GM21515 (cell line): ENCODE data around the gene FKBP5.
"Not testable (repeated sequence)": the region's sequence is repeated elsewhere in the genome, so short reads cannot be mapped to it uniquely, and the experiment has no call there.

ENCODE experiments used
- ATAC-seq: cut with Tn5 transposase; IDR thresholded peaks from one replicate; pipeline ENCODE4 v1.9.1; 2021; ENCODE audit not compliant: unreplicated experiment

The FKBP5 gene

DNA sequence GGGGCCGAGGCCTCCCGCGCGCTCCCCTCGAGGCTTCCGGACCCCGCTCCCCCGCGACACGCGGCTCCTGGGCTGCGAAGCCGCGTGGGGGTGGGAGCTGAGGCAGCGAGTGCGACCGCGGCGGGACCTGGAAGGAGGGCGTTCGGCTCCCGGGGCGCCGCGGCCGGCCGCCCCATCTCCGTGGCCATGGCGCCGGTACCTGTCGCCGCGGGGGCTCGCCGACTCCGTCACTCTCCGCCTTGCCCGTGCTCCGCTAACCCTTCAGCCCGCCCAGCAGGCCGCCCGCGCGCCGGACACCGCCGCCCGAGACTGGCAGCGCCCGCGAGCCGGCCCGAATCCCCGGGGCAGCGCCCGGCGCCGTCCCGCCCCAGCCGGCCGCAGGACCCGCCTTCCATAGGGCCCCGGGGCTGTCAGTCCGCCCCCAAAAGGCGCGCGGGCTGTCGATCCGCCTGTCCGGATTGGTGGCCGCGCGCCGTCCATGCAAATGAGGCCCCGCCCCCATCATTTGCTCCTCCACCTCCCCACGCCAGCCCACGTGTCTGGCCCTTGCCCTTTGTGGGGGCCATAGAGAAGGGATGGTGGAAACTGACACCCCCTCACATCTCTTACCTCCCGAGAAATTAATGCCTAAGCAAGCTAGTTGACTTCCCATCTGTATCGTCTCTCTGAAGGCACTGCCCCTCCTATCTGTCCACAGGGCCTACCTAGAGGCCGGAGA, at the start of gene FKBP5:
TSS of gene FKBP5 (minus strand) at position 311 of the 718 bp plus-strand sequence. CDS start 46,091 bp downstream, outside the sequence.
- peak; percentile 82 for ATAC-seq

DNA sequence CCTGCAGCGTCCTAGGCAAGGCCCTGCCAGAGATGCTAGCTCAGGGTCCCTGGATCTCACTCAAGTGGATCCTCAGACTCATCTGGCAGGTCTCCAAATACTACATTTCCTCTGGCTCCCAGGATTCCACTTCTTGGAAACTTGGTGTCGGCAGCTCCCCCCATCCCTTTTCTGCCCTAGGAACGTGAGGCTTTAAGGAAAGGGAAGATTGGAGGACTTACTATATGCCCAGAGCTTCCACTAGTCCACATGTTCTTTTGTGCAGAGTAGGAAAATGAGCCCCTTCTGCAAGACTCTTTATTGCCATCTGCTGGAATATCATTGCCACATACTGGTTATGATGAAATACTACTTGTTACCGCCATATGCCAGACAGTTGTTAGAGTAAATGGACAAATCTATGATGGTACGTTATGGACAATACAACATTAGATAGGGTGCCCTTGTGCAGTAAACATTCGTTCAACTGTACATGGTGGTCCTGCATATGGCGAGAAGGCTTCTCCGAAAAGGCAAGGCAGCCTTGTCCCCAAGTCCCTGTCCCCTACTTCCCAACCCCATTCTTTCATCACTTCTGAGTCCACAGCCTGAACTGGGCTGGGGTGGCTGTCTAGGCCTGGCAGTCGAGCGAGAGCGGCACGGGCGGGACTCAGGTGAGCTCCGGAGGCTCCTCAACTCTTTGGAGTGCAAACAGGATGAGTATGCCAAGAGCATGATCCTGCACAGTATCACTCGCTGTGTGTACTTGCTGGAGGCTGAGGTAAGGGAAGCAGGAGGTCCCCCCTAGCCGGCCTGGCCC, 48.9 kb upstream of the FKBP5 start:
- ATAC-seq, result no peak

DNA sequence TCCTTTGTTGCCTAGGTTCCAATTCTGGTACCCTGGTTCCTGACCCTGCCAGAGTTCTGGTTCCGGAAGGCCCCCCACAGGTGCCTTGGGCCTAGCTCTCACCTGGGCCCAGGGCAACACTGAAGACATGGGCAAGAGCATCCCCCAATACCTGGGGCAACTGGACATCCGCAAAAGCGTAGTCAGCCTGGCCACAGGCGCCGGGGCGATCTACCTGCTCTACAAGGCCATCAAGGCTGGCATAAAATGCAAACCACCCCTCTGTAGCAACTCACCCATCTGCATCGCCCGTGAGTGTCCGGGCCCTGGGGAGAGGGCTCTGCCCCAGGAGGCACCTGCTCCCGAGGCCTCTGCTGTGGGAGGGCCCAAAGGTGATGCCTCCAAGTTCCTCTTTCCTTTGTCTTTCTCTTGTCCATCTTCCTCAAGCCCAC, 48.3 kb upstream of the FKBP5 start, which contains the start of gene ARMC12:
TSS of gene ARMC12 (plus strand) at position 51 of the 431 bp plus-strand sequence. CDS start at position 128, 77 bp downstream.
- no peak for ATAC-seq

DNA sequence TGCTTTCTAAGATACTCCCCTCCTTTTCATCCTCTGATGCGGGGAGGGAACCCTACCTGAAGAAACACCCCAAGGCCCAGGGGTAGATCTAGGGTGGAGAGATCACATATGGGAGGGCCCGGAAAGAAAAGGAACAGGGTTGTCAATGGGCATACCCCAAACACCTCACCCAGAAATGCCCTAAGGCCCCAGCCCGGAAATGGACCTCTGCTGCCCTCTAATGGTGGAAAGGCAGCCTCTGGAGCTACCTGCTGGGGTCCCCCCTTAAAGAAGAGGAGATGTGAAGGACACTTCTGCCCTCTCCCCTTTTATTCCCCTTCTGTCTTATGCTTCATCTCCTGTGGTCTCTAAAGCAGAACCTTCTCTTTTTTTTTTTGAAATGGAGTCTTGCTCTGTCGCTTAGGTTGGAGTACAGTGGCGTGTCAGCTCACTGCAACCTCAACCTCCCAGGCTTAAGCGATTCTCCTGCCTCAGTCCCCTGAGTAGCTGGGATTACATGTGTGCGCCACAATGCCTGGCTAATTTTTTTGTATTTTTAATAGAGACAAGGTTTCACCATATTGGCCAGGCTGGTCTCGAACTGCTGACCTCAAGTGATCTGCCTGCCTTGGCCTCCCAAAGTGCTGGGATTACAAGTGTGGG, 47.7 kb upstream of the FKBP5 start:
- no peak for ATAC-seq

DNA sequence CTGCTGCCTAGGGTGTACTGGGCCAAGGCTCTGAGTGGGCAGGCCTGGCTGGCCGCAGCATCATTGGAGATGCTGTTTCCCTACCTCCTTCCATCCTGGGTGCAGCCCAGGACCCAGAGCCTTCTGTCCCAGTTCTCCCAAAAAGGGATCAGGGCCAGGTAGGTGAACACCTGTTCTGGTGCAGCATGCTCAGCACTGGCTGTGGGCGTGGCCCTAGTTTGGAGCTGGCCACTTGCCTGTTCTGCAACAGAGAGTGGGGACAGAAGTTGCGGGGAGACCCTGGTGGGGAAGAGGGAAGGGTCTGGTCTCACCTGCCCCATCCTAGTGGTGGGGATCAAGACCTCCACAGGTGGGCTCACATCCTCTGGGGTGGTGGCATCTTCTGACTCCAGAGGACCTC, 46.7 kb upstream of the FKBP5 start:
- no peak for ATAC-seq

DNA sequence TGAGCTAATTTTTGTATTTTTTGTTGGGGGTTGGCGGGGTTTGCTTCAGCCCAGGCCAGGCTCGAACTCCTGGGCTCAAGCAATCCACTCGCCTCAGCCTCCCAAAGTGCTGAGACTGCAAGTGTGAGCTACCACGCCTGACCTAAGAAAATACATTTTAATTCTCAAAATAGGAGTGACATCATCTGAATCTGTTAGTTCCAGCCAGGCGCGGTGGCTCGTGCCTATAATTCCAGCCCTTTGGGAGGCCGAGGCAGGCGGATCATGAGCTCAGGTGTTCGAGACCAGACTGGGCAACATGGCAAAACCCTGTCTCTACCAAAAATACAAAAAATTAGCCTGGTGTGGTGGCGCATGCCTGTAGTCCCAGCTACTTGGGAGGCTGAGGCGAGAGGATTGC, 45.6 kb upstream of the FKBP5 start:
- not testable (repeated sequence) for ATAC-seq

DNA sequence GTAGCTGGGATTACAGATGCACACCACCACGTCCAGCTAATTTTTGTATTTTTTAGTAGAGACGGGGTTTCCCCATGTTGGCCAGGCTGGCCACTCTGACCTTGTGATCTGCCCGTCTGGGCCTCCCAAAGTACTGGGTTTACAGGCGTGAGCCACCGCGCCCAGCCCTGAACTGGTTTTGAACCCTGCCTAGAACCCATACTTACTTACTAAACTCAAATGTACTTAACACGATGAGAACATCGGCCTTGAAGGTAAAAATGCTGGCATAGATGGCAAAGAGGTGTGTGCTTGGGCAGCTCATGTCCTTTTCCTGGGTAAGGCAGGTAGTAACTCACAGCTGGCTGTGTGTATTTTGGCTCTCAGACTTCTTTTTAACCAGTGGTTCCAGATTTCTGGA, 44.9 kb upstream of the FKBP5 start:
- no peak for ATAC-seq

DNA sequence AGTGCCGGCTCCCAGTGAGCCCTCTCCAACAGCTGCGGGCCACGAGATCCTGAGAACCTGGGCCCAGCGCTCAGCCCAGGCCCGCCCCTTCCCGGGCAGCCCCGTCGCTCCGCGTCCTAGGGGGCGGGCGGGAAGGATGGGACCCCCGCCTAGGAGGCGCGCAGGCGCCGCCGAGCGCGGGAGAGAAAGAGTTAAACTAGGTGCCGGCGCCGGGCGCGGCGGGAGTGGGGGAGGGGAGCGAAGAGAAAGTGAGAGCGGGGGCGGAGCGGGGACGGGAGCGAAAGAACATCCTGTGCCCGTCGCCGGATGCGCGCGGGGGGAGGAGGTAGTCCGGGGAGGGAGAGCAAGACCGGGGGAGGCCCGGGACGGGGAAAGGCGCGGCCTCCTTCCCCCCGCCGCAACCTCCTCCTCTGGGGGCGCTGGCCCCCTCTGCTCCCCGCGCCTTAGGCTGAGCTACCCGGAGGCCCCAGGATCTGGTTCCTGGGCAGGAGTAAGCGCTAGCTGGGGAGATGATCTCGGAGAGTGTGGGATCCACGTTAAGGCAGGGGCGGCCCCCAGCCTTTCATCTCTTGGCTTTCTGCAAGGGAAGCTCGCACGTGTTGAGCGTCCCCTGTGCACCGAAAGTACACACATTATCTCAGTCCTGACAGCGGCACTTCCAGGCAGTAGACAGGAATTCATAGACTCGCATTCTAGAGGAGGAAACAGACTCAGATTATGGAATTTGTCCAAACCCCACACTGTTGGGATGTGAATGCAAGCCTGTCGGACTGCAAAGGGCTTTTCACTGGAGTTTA, 43.2 kb upstream of the FKBP5 start:
- peak; percentile 49 for ATAC-seq

DNA sequence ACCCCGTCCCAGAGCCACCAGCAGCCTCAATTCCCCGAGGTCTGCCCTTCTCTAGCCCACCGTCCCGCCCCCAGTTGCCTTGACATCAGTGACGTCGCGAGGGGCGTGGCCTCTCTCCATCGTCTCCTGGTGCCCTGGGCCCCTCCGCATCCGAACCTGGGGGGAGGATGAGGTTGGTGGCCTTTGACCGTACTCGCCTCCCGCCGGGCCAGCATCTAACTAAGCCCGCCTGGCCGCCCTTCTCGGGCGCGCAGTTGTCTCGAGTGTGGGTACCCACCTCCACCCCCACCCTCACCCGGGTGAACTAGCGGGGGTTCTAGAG, 42.7 kb upstream of the FKBP5 start:
- peak; percentile 44 for ATAC-seq

DNA sequence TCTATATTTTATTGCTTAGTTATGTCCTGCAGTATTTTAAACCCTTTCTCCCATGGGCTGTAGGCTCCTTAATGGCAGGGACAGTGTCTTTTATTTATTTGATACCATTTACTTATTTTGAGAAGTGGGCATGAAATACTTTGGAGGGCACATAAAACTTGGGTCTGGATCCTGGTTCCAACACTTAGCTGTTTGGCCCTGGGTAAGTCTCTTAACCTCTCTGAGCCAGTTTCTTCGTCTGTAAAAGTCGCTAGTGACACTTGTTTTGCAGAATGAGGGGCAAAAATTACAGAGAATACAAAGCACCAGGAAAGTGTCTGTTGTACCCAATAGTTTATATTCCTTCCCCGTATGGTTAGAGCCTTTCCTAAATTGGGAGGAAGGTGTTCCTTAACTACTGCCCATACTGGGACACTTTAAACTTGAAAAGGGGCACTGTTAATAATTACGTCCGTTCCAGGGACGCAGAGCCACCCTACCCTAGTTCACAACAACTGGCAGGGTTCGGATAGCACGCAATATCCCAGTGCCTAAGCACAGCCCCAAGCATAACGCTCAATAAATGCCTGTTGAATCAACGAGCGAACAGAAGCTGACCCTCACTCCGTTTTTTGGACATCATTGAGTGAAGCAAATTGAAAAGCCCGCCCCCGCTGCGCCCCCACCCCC, 42.2 kb upstream of the FKBP5 start:
- ATAC-seq, result no peak

DNA sequence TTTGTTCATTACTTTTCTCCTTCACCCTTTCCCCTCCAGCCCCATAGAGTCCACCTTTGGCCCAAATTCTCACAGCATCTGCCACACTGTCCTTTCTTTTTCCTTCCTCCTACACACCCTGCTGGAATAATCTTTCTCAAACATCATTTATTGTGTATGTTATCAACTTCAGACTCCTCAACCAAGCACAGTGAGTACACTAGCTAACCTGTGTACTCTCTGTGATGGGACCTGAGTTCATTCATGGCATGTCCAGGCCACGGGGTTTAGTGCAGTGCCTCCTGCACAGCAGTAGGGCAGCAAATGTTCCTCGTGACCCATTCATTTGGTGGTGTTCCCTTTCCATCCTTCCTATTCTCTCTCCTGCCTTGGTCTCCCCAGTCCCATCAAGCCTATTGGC, 41.0 kb upstream of the FKBP5 start:
- ATAC-seq, result no peak

DNA sequence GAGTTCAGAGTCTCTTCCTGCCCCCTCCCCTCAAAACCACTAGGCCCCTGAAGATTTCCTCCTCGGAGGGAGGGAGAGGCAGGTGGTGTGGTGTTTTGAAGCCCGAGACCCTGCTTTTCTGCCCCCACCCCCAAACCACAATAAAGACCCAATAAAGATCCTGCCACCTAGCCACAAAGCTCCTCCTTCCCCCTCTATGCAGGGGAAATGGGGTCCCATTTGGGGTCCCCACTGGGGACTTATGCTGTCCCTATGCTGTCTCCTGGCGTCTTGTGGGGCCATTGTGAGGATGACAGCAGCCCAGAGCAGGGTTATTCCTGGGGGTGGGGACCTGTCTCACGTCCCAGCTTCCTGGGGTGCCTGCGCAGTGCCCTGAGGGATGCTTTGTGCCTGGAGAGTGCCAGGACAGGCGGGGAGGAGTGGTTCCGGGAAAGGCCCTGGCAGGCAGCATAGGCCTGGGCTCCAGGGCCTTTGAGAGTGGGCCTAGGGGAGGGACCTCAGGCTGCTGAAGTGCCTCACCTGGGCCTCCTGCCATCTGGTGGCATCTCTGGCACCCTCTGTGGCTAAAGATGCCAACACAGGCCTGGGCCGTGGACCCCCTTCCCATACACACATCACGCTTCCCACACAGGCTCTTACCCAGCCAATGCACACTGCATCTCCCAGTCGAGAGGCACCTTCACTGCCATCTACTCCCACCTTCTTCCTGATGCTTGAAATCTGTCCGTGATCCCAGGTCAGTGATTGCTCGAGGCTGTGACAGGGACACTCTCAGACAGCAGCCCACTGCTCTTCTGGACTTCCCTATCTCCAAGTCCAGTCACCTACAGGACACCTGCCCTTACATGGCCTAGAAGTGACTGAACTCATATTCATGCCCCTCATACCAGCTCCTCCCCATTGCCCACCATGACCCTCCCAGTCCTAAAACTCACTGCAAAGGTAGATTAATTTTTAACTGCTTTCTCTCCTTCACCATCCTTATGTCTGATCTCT, 40.3 kb upstream of the FKBP5 start:
- no peak for ATAC-seq

DNA sequence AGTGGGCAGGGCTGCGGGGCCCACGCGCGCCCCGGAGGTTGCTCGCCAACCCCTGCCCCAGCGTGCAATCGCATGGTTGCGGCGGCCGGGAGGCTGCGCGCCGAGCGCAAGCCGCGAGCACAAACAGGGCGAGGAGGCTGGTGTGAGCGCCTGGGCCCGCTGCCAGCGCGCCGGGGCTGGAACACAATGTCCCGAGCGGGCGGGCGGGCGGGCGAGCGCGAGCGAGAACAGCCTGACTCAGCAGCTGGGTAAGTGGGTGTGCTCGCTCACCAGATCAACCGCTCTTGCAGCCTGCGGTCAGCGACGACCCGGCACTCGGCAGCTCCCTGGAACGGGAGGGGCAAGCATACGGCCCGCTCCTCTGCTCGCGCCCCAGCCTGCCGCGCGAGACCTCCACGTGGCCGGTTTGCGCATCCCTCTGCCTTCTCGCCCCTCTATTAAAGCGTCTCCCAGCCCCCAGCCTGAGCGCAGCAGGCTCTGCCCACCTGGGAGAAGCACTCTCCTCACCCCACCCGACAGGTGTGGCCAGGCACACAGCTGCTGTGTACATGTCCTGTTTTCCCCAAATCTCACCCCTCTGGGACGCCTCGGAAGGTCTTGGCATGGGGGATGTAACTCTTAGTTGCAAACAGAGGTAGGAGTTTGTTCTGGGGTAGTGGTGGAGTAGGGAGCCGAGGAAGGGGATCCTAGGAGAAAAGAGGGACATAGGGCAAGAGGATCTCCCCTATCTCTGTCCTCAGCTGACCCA, 39.4 kb upstream of the FKBP5 start:
- ATAC-seq, result peak; percentile 46

DNA sequence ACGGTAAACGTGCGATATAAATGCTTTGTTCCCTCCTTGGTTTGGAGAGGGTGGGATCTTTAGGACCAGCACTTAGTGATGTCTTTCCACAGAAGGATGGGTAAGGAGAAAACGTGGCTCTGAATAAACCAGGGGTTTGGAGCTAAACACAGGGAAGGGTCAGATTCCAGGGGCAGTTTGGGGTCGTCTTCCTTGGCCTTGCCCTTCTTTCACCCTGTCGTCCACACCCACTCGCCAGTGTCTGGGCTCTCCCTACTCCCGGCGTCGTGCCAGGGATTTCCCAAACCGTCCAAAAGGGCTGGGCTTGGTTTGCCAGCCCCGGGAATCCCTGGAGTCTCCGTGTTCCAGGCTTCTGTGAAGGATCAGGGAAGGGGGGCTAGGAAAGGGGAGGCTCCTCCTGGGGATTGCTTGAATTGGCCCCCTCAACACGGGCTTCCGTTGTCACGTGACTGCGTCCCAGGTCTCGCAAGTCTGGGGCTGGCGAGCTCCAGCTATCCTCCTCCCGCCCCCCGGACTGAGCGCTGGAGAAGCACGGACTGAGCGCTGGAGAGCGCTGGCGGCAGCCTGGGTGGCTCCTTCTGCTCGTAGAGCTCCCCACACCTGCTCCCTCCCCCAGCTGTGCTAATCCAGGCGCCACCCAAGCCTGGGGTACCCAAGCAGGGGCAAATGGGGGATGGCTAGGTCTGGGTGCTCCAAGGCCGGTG, 38.7 kb upstream of the FKBP5 start:
- peak; percentile 8 for ATAC-seq

DNA sequence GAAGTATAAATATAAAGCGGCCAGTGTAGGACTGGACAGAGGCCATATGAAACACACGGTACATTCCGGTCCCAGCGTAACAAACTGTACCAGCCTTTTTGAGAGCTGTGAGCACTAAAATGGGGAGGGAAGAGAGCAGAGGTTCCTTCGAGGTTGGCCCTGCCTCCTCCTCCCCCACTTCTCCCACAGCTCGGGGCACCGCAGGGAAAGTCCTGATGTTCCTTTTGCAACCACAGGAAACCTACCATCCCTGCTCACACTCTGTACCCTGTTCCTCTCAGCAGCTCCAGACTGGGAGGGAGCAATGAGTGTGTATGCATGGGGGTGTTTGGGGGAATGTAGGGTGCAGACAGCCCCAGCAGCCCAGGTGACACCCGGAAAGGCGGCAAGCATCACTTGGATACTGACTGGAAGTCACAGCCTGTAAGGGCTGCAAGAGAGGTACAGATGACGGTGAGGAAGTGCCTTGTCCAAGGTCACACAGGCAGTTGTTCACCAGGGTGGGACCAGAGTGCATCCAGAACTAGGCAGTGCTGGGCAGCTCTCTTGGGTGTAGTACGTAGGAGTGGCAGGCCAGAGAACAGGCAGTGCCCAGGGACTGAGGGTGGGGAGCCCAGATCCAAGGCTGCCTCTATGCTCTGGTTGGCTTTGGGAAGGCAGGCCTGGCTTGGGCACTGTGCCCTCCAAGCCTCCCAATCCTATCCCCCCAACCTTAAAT, 37.2 kb upstream of the FKBP5 start:
- ATAC-seq, result no peak

DNA sequence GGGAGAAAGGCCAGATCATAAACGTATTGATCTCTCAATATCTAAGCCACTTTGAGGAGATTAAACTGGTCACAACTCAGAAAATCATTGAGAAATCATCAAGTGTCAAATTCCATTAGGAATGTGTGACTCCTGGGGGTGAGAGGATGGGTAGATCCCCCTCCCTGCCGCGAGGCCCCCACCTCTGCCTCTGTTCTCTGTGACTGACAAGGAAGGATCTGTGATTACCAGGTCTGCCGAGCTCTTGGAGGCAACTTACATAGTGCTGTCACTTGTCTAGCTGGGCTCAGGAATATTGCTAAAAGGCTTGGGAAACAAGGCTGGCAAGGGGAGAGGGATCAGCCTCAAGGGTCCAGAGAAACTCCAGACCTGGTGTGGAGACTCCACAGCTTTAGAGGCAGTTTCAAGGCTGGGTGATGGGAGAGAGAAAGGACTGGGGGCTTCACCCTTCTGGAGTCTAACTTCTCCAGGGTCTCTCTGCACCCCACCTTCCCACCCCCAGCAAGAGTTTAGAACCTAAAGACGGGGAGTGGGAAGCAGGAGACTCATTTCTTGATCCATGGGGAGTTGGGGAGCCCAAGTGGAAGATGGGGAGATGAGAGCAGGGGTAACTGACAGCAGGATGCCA, 36.5 kb upstream of the FKBP5 start:
- ATAC-seq, result no peak

DNA sequence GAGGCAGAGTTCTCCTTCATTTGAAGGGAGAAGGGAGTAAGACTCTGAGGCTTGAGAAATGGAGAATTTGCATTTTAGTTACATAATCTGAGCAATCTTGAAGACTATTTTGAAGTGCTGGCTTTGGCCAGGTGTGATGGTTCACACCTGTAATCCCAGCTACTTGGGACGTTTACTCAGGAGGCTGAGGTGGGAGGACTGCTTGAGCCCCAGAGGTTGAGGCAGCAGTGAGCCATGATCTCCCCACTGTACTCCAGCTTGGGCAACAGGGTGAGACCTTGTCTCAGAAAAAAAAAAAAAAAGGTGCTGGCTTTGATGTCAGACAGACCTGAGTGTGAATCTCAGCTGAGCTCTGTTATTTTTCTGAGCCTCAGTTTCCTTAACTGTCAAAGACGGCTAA, 35.8 kb upstream of the FKBP5 start:
- no peak for ATAC-seq
